HepG2 (cell line): Measurements from ENCODE around the gene STXBP2. TPM values are rescaled to one million over a fixed set of nuclear protein-coding genes. Genes with fewer than 3 reads are reported as not detected.

Source experiments
- ETV5 ChIP-seq: IDR thresholded peaks from 2 replicates; pipeline ENCODE4 v1.6.1; 2018; ENCODE audit warnings: missing biosample characterization, missing genetic modification reagents, inconsistent platforms, borderline replicate concordance
- KAT2B ChIP-seq: fragments of 150-350 bp; IDR thresholded peaks from 2 replicates; pipeline ENCODE4 v1.6.1; 2014; ENCODE audit warnings: low read depth, low read length, borderline replicate concordance
- KLF13 ChIP-seq: sonication (generic); formaldehyde crosslinking; IDR thresholded peaks from 2 replicates; pipeline ENCODE4 v1.4.0; 2020; ENCODE audit warnings: mild to moderate bottlenecking, missing genetic modification reagents
- RARA ChIP-seq: IDR thresholded peaks from 2 replicates; pipeline ENCODE4 v1.6.1; 2016; ENCODE audit warnings: missing genetic modification reagents, missing compliant biosample characterization
- SUZ12 ChIP-seq: fragments of 150-350 bp; IDR thresholded peaks from 2 replicates; pipeline ENCODE4 v1.6.1; 2014; ENCODE audit warnings: low read depth, low read length
- ZNF432 ChIP-seq: sonication (generic); formaldehyde crosslinking; IDR thresholded peaks from 2 replicates; pipeline ENCODE4 v1.5.0; 2020; ENCODE audit warnings: missing genetic modification reagents, mild to moderate bottlenecking, borderline replicate concordance
- polyA plus RNA-seq, 8 experiments: library from polyadenylated mRNA; depleted of rRNA in 3 of 8; stranded (reverse) in 7 of 8; unstranded in 1 of 8; fragments of >200 nt; fragmentation: Illumina TruSeq in 4 of 8; extraction: Trizol in 4 of 8; gene quantifications; 2 replicates each; pipeline versions ENCODE4 v1.2.1 to v1.2.3, GENCODE V29; 2011 to 2016; ENCODE audit warnings: low read depth in 4 of 8, missing spikeins in 1 of 8, mixed read lengths in 1 of 8; ENCODE audit not compliant: insufficient read depth in 1 of 8
- total RNA-seq, 5 experiments: library from RNA; depleted of rRNA; stranded (reverse); fragments of >200 nt; fragmentation: Illumina TruSeq; extraction: Trizol; gene quantifications; 2 replicates each; pipeline ENCODE4 v1.2.3, GENCODE V29; 2016; ENCODE audit warnings: low read depth in 1 of 5
- TF ChIP-seq, protein P1 (sequence below), 2 experiments: sonication (generic) in 1 of 2; formaldehyde crosslinking in 1 of 2; IDR thresholded peaks; 2 replicates each; pipeline versions ENCODE4 v1.6.1 to v1.9.0; 2014 to 2022; ENCODE audit warnings: antibody characterized with exemption in 1 of 2, borderline replicate concordance in 1 of 2, inconsistent platforms in 1 of 2, low read depth in 1 of 2, missing genetic modification reagents in 1 of 2
- TF ChIP-seq, protein P2 (sequence below): sonication (generic); formaldehyde crosslinking; IDR thresholded peaks from 2 replicates; pipeline ENCODE4 v1.4.0; 2020; ENCODE audit warnings: missing genetic modification reagents
- TF ChIP-seq, protein P3 (sequence below): sonication (generic); formaldehyde crosslinking; IDR thresholded peaks from 2 replicates; pipeline ENCODE4 v1.8.1; 2022; ENCODE audit warnings: low read depth, mild to moderate bottlenecking, missing genetic modification reagents

Gene STXBP2
- total and polyA plus RNA-seq, 2 of the 13 experiments (the other 11 are each of a cell fraction or from before 2014, with no cell fraction given): 22.8 to 40.1 TPM

- TF ChIP-seq, protein P1, sequence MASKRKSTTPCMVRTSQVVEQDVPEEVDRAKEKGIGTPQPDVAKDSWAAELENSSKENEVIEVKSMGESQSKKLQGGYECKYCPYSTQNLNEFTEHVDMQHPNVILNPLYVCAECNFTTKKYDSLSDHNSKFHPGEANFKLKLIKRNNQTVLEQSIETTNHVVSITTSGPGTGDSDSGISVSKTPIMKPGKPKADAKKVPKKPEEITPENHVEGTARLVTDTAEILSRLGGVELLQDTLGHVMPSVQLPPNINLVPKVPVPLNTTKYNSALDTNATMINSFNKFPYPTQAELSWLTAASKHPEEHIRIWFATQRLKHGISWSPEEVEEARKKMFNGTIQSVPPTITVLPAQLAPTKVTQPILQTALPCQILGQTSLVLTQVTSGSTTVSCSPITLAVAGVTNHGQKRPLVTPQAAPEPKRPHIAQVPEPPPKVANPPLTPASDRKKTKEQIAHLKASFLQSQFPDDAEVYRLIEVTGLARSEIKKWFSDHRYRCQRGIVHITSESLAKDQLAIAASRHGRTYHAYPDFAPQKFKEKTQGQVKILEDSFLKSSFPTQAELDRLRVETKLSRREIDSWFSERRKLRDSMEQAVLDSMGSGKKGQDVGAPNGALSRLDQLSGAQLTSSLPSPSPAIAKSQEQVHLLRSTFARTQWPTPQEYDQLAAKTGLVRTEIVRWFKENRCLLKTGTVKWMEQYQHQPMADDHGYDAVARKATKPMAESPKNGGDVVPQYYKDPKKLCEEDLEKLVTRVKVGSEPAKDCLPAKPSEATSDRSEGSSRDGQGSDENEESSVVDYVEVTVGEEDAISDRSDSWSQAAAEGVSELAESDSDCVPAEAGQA (IDR thresholded peaks at IDR 0.05; ENCODE audit: low read depth): no peak
- TF ChIP-seq, protein P1 (CRISPR knock-in tag; IDR thresholded peaks at IDR 0.05; ENCODE audit: borderline replicate concordance): no peak
- TF ChIP-seq ETV5 (CRISPR knock-in tag) (0 out of 2 replicates have a peak, but pooled peaks have one; percentile 15), KLF13 (CRISPR knock-in tag) (0 out of 2 replicates have a peak, but pooled peaks have one; percentile 14), KAT2B (no peak), RARA (CRISPR knock-in tag) (no peak), SUZ12 (no peak), ZNF432 (CRISPR knock-in tag) (no peak)
- TF ChIP-seq, protein P2, sequence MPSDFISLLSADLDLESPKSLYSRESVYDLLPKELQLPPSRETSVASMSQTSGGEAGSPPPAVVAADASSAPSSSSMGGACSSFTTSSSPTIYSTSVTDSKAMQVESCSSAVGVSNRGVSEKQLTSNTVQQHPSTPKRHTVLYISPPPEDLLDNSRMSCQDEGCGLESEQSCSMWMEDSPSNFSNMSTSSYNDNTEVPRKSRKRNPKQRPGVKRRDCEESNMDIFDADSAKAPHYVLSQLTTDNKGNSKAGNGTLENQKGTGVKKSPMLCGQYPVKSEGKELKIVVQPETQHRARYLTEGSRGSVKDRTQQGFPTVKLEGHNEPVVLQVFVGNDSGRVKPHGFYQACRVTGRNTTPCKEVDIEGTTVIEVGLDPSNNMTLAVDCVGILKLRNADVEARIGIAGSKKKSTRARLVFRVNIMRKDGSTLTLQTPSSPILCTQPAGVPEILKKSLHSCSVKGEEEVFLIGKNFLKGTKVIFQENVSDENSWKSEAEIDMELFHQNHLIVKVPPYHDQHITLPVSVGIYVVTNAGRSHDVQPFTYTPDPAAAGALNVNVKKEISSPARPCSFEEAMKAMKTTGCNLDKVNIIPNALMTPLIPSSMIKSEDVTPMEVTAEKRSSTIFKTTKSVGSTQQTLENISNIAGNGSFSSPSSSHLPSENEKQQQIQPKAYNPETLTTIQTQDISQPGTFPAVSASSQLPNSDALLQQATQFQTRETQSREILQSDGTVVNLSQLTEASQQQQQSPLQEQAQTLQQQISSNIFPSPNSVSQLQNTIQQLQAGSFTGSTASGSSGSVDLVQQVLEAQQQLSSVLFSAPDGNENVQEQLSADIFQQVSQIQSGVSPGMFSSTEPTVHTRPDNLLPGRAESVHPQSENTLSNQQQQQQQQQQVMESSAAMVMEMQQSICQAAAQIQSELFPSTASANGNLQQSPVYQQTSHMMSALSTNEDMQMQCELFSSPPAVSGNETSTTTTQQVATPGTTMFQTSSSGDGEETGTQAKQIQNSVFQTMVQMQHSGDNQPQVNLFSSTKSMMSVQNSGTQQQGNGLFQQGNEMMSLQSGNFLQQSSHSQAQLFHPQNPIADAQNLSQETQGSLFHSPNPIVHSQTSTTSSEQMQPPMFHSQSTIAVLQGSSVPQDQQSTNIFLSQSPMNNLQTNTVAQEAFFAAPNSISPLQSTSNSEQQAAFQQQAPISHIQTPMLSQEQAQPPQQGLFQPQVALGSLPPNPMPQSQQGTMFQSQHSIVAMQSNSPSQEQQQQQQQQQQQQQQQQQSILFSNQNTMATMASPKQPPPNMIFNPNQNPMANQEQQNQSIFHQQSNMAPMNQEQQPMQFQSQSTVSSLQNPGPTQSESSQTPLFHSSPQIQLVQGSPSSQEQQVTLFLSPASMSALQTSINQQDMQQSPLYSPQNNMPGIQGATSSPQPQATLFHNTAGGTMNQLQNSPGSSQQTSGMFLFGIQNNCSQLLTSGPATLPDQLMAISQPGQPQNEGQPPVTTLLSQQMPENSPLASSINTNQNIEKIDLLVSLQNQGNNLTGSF (CRISPR knock-in tag): 0 out of 2 replicates have a peak, but pooled peaks have one; percentile 44
- TF ChIP-seq, protein P3, sequence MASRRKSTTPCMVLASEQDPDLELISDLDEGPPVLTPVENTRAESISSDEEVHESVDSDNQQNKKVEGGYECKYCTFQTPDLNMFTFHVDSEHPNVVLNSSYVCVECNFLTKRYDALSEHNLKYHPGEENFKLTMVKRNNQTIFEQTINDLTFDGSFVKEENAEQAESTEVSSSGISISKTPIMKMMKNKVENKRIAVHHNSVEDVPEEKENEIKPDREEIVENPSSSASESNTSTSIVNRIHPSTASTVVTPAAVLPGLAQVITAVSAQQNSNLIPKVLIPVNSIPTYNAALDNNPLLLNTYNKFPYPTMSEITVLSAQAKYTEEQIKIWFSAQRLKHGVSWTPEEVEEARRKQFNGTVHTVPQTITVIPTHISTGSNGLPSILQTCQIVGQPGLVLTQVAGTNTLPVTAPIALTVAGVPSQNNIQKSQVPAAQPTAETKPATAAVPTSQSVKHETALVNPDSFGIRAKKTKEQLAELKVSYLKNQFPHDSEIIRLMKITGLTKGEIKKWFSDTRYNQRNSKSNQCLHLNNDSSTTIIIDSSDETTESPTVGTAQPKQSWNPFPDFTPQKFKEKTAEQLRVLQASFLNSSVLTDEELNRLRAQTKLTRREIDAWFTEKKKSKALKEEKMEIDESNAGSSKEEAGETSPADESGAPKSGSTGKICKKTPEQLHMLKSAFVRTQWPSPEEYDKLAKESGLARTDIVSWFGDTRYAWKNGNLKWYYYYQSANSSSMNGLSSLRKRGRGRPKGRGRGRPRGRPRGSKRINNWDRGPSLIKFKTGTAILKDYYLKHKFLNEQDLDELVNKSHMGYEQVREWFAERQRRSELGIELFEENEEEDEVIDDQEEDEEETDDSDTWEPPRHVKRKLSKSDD: no peak
Measured at GRCh38 chr19:7680606-7681339, 43.9 kb downstream of the STXBP2 start, which contains the start of gene TRAPPC5 (continued).
